Psoas muscle (tissue), 8 donors: ENCODE results near the gene SUSD6. TPM values are rescaled to one million over a fixed set of nuclear protein-coding genes. Genes with fewer than 3 reads are reported as not detected.

ENCODE experiments used
- ATAC-seq, 4 donors: fragments of 200-7000 bp; cut with Tn5 transposase; one replicate each; pipeline ENCODE4 v1.9.1; 2020; ENCODE audit warnings: moderate library complexity in 3 of 4, mild to moderate bottlenecking in 2 of 4
- DNase-seq, 2 donors: peaks; one replicate each; pipeline ENCODE4 v3.0.0-alpha.2; 2020
- H3K27ac ChIP-seq: fragments of 200-600 bp; one replicate; pipeline ENCODE4 v1.8.0; 2022
- H3K27me3 ChIP-seq, 3 donors: fragments of 200-600 bp in 1 of 3; one replicate each; pipeline versions ENCODE4 v1.6.1 to v1.8.0; 2013 to 2022; ENCODE audit warnings: low read length in 2 of 3, mild to moderate bottlenecking in 2 of 3, moderate library complexity in 1 of 3; ENCODE audit not compliant: insufficient read depth in 3 of 3
- H3K36me3 ChIP-seq, 2 donors: fragments of 200-600 bp in 1 of 2; one replicate each; pipeline versions ENCODE4 v1.6.1 to v1.8.0; 2013 to 2022; ENCODE audit warnings: low read depth in 1 of 2, mild to moderate bottlenecking in 1 of 2, moderate library complexity in 1 of 2; ENCODE audit not compliant: insufficient read depth in 1 of 2
- H3K4me1 ChIP-seq: fragments of 200-600 bp; one replicate; pipeline ENCODE4 v1.8.0; 2022
- H3K4me3 ChIP-seq: fragments of 200-600 bp; one replicate; pipeline ENCODE4 v1.8.0; 2022; ENCODE audit warnings: mild to moderate bottlenecking
- H3K9me3 ChIP-seq: fragments of 200-600 bp; one replicate; pipeline ENCODE4 v1.8.0; 2022
- CTCF ChIP-seq: fragments of 200-600 bp; IDR thresholded peaks from one replicate; pipeline ENCODE4 v1.8.0; 2022; ENCODE audit warnings: antibody characterized with exemption
- WGBS, 3 donors: extraction: QIAGEN DNeasy Blood & Tissue Kit; methylation state at CpG; one replicate each; pipeline versions ENCODE4 v1.1.6 to v1.1.7; 2013; 5-methylcytosine and 5-hydroxymethylcytosine counted together
- intact Hi-C, 2 donors: fragments of 100-400 bp; cut with DNase I; formaldehyde crosslinking; loops; one replicate each; pipeline versions ENCODE4 v1.11.0 to v1.14.2; 2022
- polyA plus RNA-seq, 3 donors: library from polyadenylated mRNA; stranded (reverse); fragments of 200-250 nt; gene quantifications; one replicate each; pipeline ENCODE4 v1.2.3, GENCODE V29; 2013
- total RNA-seq, 4 donors: library from RNA; stranded (reverse); fragmentation: NEBNext Ultra II Directional in 2 of 4; extraction: Animal tissue kit (Norgen Biotek cat#: 25700) in 2 of 4; gene quantifications; one replicate each; pipeline versions ENCODE4 v1.2.1 to v1.2.4, GENCODE V29; 2021 to 2023
- donor health status: healthy with polysubstance abuse.
- donor health status: DM: no; HTN: no; CAD: no; lungs with moderate emphysema.
- donor health status: Bipolar disorder and iron deficiency.
- donor health status: healthy.
- donor health status: DM: yes; HTN: yes; CAD: no.
- donor health status: DM: no; HTN: no; CAD: no.
- donor health status: DM: no; HTN: no; CAD: no.
- donor health status: DM: yes; HTN: yes; CAD: no.

Gene SUSD6
- total and polyA plus RNA-seq, 7 donors, result 6.9 to 23.4 (median 14.9) TPM

DNA sequence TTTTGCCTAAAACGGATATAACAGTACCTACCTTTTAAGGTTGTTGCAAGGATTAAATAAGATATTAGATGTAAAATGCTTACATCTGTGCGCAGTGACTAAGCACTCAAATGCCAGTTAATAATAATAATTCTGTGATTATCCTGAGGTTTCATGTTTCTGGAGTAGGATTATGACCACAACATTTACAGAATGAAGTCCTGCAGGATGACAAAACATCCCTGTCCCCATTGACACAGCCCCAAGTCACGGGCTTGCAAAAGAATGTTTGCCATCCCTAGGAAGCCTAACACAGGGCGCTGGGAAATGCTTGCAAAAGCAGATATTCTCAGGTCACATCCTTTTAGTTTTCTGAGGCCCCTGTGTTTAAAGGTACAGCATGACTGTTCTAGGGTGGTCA is 20.1 kb downstream of the SUSD6 start:
- Histone ChIP-seq H3K27me3 (no peaks in the 10 kb centered on the region), H3K36me3 (no peaks in the 10 kb centered on the region), H3K9me3 (no peaks in the 10 kb centered on the region), H3K27ac (no peak overlapping the region), H3K4me3 (no peak overlapping the region), H3K4me1 (peaks cover 79% of the 10 kb centered on the region)
- ATAC-seq, result peak in 3 of 4 donors; percentile 18 to 50 (median 45)
- 46 to 61% (median 46%) methylated on average over 4 of the region's 4 CpGs for WGBS, 3 donors
- intact Hi-C loops, result no loop called here
- DNase-seq, result no peak
- no peak for TF ChIP-seq CTCF

DNA sequence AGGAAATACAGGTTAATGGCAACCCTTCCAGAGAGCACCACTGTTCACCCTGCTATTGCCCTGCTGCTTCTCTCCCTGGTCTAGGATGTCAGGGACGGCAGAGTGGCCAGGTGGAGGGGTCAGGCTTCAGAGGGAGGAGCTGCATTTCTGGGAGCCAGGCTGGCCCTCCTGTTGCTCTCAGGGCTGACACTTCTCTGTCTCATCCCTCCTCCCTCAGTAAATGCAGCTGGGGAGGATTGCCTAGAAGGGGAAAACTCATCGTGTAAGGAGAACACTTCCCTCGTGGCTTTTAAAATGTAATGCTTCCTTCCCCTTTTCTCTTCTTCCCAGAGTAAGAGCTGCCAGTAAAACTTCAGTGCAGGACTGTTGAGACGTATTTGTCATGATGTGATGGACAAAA is 20.8 kb downstream of the SUSD6 start:
- no peaks in the 10 kb centered on the region for H3K9me3 ChIP-seq
- intact Hi-C loops, result no loop called here
- H3K27ac ChIP-seq, result no peak overlapping the region
- WGBS, 3 donors, result 23 to 28% (median 24%) methylated on average over 4 of the region's 4 CpGs
- H3K27me3 ChIP-seq, result no peaks in the 10 kb centered on the region
- DNase-seq, result no peak
- no peak overlapping the region for H3K4me3 ChIP-seq
- TF ChIP-seq CTCF, result no peak
- H3K36me3 ChIP-seq, result no peaks in the 10 kb centered on the region
- peak in 3 of 4 donors; percentile 29 to 36 (median 29) for ATAC-seq
- H3K4me1 ChIP-seq, result peaks cover 86% of the 10 kb centered on the region

GRCh38 chr14:69632593-69633151 is 21.3 kb downstream of the SUSD6 start:
- Histone ChIP-seq H3K27me3 (no peaks in the 10 kb centered on the region), H3K27ac (no peak overlapping the region), H3K9me3 (no peaks in the 10 kb centered on the region), H3K4me1 (peaks cover 91% of the 10 kb centered on the region), H3K4me3 (no peak overlapping the region), H3K36me3 (no peaks in the 10 kb centered on the region)
- no peak for TF ChIP-seq CTCF
- DNase-seq (no peak), ATAC-seq (no peak)
- WGBS, 3 donors, result 63 to 80% (median 67%) methylated on average over 6 of the region's 6 CpGs
- intact Hi-C loops, result no loop called here

DNA sequence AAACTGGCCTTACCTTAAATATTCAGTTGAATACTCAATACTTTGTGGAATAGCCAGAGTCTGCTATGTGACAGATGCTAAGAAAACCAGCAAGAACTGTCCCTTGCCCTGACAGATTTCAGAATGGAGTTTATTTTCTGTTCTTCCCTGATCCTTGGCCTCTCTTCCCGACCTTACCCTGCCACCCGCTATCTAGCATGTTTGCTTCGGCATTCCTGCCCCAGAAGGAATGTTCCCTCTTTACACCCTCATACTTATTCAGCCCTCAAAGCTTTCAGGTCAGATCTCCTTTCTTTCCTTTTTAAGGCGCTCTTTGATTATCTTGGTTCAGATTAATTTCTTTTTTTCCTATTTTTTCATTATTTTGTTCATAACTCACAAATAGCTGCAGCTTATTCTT is 21.8 kb downstream of the SUSD6 start:
- ATAC-seq, result no peak
- Histone ChIP-seq H3K36me3 (no peaks in the 10 kb centered on the region), H3K4me1 (peaks cover 95% of the 10 kb centered on the region), H3K9me3 (no peaks in the 10 kb centered on the region), H3K27ac (no peak overlapping the region), H3K27me3 (no peaks in the 10 kb centered on the region), H3K4me3 (no peak overlapping the region)
- DNase-seq, result no peak
- intact Hi-C loops, result no loop called here
- 32 to 49% (median 35%) methylated on average over 4 of the region's 4 CpGs for WGBS, 3 donors
- no peak for TF ChIP-seq CTCF

DNA sequence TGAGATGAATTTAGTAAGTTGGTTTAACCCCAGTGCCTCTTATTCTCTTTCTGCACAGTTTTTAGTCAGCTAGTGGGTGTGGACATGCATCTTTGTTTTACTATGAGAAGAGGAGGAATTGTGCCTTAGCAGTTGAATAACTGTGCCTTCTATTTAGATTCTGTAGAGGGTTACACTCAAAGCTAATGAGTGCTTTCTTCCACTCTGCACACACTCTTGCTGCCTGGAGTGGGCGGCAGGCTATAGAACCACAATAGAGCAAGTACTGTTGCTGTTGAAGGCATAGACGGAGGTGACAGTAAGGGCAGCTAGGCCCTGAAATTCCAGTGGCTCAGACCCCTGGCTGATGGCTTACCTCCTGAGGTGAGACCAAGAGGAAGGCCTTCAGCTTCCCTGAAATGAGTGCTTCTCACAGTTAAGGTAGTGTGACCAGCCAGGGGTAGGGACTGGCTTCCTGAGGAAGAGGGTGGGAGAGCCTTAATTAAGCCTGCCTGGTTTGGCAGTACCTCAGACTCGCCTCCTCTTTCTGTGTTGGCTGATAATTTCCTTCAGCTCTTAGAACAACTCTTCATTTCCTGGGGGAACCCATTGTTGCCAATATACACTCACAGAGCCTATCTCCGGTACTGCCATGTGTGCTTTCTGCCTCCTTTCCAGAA is 24.7 kb downstream of the SUSD6 start:
- intact Hi-C loops, result no loop called here
- peak overlapping the region; percentile 18 for H3K27ac ChIP-seq
- H3K4me1 ChIP-seq, result peaks cover 76% of the 10 kb centered on the region
- no peak for TF ChIP-seq CTCF
- WGBS, 3 donors, result 55 to 66% (median 63%) methylated on average over 4 of the region's 4 CpGs
- H3K36me3 ChIP-seq, result no peaks in the 10 kb centered on the region
- no peaks in the 10 kb centered on the region for H3K27me3 ChIP-seq
- DNase-seq (no peak), ATAC-seq (peak in 1 of 4 donors; percentile 15)
- H3K4me3 ChIP-seq, result no peak overlapping the region
- no peaks in the 10 kb centered on the region for H3K9me3 ChIP-seq
